ENCODE data around the gene KNOP1. TPM values are rescaled to one million over a fixed set of nuclear protein-coding genes. Genes with fewer than 3 reads are reported as not detected.

The KNOP1 gene
- total and polyA plus RNA-seq, 2 of the 13 experiments (the other 11 are each of a cell fraction or from before 2014, with no cell fraction given): 21.2 to 57.5 TPM

DNA sequence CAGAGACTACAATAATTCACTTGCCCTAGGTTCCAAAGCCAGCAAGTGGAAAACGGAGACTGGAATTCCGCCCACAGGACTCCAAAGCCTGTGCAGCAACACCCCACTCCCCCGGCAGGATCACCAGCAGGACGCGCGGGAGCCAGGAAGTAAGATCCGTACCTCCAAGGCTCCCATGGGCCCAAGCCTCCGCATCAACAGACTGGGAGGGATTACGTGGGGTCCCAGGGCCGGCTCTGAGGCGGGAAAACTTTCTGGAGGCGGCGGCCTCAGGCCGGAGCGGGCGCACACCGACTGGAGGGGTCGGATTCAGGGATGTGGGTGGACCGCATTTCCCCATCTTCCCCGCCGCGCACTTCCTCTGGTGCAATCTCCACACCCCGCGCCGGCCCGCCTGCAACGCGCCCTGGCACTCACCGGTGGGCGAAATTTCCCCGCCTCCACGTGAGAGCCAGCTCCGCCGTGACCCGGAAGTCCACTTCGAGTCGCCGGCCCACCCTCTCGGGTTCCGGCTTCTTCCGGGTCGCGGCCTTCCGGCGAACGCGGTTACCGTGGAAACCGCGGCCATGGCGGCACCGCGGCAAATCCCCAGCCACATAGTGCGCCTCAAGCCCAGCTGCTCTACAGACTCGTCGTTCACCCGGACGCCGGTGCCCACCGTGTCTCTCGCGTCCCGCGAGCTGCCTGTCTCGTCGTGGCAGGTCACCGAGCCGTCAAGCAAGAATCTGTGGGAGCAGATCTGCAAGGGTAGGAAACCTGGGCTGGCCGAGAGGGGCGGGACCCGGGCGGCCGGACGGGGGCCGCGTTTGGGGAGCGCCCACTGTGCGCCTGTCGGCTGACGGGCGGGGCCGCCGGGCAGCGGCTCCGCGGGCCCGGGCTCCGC, at the start of gene KNOP1, which contains the start of gene IQCK (continued):
- TF ChIP-seq, protein P1, sequence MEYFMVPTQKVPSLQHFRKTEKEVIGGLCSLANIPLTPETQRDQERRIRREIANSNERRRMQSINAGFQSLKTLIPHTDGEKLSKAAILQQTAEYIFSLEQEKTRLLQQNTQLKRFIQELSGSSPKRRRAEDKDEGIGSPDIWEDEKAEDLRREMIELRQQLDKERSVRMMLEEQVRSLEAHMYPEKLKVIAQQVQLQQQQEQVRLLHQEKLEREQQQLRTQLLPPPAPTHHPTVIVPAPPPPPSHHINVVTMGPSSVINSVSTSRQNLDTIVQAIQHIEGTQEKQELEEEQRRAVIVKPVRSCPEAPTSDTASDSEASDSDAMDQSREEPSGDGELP (IDR thresholded peaks at IDR 0.05; ENCODE audit: borderline replicate concordance, low read depth): peak; percentile 83; the same call in 1 of the 2 replicates
- TF ChIP-seq, protein P2, sequence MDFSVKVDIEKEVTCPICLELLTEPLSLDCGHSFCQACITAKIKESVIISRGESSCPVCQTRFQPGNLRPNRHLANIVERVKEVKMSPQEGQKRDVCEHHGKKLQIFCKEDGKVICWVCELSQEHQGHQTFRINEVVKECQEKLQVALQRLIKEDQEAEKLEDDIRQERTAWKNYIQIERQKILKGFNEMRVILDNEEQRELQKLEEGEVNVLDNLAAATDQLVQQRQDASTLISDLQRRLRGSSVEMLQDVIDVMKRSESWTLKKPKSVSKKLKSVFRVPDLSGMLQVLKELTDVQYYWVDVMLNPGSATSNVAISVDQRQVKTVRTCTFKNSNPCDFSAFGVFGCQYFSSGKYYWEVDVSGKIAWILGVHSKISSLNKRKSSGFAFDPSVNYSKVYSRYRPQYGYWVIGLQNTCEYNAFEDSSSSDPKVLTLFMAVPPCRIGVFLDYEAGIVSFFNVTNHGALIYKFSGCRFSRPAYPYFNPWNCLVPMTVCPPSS (IDR thresholded peaks at IDR 0.05): no peak
- TF ChIP-seq TARDBP (CRISPR knock-in tag; IDR thresholded peaks at IDR 0.05): peak; percentile 89
- TF ChIP-seq JDP2 (CRISPR knock-in tag; IDR thresholded peaks at IDR 0.05; ENCODE audit: borderline replicate concordance): no peak; the same call in 1 of the 2 replicates
- no peak for TF ChIP-seq ARID2 (CRISPR knock-in tag; IDR thresholded peaks at IDR 0.05; ENCODE audit: borderline replicate concordance)
- no peak for TF ChIP-seq ZFP37 (CRISPR knock-in tag; IDR thresholded peaks at IDR 0.05; ENCODE audit: borderline replicate concordance)
- TF ChIP-seq RBAK (CRISPR knock-in tag; IDR thresholded peaks at IDR 0.05): peak; percentile 36; the same call in 1 of the 2 replicates
- peak; percentile 85 for TF ChIP-seq POGZ (CRISPR knock-in tag; IDR thresholded peaks at IDR 0.05)
- TF ChIP-seq ZNF10 (CRISPR knock-in tag; IDR thresholded peaks at IDR 0.05; ENCODE audit: borderline replicate concordance, low read depth): 0 out of 2 replicates have a peak, but pooled peaks have one; percentile 25
- no peak for TF ChIP-seq ZNF33A (CRISPR knock-in tag; IDR thresholded peaks at IDR 0.05; ENCODE audit: borderline replicate concordance)
- peak; percentile 91 for TF ChIP-seq REL (CRISPR knock-in tag; conservative IDR thresholded peaks at IDR 0.05)
- TF ChIP-seq TP53 (CRISPR knock-in tag; conservative IDR thresholded peaks at IDR 0.05): peak; percentile 87; the same call in 1 of the 2 replicates
- peak; percentile 98 for TF ChIP-seq MEIS1 (CRISPR knock-in tag; IDR thresholded peaks at IDR 0.05; ENCODE audit: borderline replicate concordance)
- 0 out of 2 replicates have a peak, but pooled peaks have one; percentile 24 for TF ChIP-seq FOXO1 (CRISPR knock-in tag; IDR thresholded peaks at IDR 0.05)
- TF ChIP-seq ZNF570 (CRISPR knock-in tag; IDR thresholded peaks at IDR 0.05; ENCODE audit: borderline replicate concordance): 0 out of 2 replicates have a peak, but pooled peaks have one; percentile 74
- peak; percentile 100 for TF ChIP-seq PAX8 (CRISPR knock-in tag; IDR thresholded peaks at IDR 0.05; ENCODE audit: borderline replicate concordance)
- TF ChIP-seq, protein P3, sequence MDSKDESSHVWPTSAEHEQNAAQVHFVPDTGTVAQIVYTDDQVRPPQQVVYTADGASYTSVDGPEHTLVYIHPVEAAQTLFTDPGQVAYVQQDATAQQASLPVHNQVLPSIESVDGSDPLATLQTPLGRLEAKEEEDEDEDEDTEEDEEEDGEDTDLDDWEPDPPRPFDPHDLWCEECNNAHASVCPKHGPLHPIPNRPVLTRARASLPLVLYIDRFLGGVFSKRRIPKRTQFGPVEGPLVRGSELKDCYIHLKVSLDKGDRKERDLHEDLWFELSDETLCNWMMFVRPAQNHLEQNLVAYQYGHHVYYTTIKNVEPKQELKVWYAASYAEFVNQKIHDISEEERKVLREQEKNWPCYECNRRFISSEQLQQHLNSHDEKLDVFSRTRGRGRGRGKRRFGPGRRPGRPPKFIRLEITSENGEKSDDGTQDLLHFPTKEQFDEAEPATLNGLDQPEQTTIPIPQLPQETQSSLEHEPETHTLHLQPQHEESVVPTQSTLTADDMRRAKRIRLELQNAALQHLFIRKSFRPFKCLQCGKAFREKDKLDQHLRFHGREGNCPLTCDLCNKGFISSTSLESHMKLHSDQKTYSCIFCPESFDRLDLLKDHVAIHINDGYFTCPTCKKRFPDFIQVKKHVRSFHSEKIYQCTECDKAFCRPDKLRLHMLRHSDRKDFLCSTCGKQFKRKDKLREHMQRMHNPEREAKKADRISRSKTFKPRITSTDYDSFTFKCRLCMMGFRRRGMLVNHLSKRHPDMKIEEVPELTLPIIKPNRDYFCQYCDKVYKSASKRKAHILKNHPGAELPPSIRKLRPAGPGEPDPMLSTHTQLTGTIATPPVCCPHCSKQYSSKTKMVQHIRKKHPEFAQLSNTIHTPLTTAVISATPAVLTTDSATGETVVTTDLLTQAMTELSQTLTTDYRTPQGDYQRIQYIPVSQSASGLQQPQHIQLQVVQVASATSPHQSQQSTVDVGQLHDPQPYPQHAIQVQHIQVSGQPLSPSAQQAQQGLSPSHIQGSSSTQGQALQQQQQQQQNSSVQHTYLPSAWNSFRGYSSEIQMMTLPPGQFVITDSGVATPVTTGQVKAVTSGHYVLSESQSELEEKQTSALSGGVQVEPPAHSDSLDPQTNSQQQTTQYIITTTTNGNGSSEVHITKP (CRISPR knock-in tag; IDR thresholded peaks at IDR 0.05; ENCODE audit: low read depth): peak; percentile 49; the same call in 1 of the 2 replicates
- TF ChIP-seq MXD4 (CRISPR knock-in tag; IDR thresholded peaks at IDR 0.05): peak; percentile 100
- 0 out of 2 replicates have a peak, but pooled peaks have one; percentile 44 for TF ChIP-seq ZNF709 (CRISPR knock-in tag; IDR thresholded peaks at IDR 0.05)
- peak; percentile 98 for TF ChIP-seq DMAP1 (CRISPR knock-in tag; IDR thresholded peaks at IDR 0.05)
- peak; percentile 99 for TF ChIP-seq SPEN (CRISPR knock-in tag; IDR thresholded peaks at IDR 0.05; ENCODE audit: low read depth)

Measured in HepG2 (cell line).